ENCODE data around the gene ZNF423. TPM values are rescaled to one million over a fixed set of nuclear protein-coding genes. Genes with fewer than 3 reads are reported as not detected.

Gene ZNF423
- total and polyA plus RNA-seq, 9 of the 15 experiments (the other 6 are each of a cell fraction or from before 2014, with no cell fraction given) = not detected

DNA sequence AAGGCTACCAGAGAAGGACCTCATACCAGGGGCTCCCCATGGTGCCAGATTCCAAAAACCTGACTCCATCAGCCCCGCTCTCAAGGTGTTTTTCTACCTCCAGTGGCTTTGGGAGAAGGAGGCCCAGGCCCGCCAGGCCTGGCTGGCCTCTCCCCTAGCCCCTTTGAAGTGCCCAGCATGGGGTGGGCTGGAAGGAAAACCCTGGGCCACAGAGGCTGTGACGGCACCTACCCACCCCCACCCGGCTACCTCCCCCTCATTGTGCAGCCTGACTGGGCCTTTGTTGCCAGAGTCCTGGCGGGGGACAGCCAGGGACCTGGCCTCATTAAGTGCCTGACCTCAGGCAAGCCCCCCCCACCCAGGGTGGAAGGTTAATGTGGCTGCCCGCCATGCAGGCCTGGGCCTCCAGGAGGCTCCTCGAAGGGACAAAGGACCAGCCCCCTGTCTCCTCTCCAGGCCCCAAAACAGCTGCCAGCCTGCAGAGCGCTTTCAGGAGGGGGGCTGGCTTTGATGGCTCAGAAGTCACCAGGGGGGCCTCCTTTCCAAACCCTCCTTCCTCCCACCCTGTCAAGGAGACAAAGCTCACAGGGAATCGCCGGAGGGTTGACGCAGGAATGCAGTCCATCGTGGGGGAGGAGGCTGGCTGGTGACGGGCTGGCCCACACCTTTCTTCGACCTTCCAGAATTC, 159.4 kb downstream of the ZNF423 start (continued):
- TF ChIP-seq EWSR1 (IDR thresholded peaks at IDR 0.05; ENCODE audit: borderline replicate concordance, low read depth, partially characterized antibody) = no peak
- TF ChIP-seq ARID4B (CRISPR knock-in tag; IDR thresholded peaks at IDR 0.05) = no peak

- intact Hi-C loops (cut with micrococcal nuclease) = no loop called here
- POLR2A ChIA-PET = no interaction called here
- whole genome bisulfite sequencing (ENCODE audit: insufficient coverage, low coverage, missing lambda C conversion rate) = 3% methylated on average over 5 of the region's 5 CpGs
Observed at GRCh38 chr16:49695782-49696413, 160.0 kb downstream of the ZNF423 start.

More at GRCh38 chr16:49695782-49696413, 160.0 kb downstream of the ZNF423 start:
- ATAC-seq (no peak), DNase-seq (ENCODE audit: extremely low read depth in 1 of 4, low spot score in 3 of 4) (no peak), FAIRE-seq (no peak)
- Histone ChIP-seq H3K9ac (ENCODE audit: insufficient read depth in 1 of 2, low read depth in 2 of 2, low read length in 2 of 2) (no peak overlapping the region), H3K4me3 (no peak overlapping the region), H2AFZ (ENCODE audit: low read depth, low read length) (no peak overlapping the region), H3K9me3 (replicated peaks; ENCODE audit: control insufficient read depth, insufficient read depth, low read depth, low read length) (no peaks in the 10 kb centered on the region), H3K9me1 (ENCODE audit: control insufficient read depth, insufficient read depth, low read length) (no peaks in the 10 kb centered on the region), H3K36me3 (ENCODE audit: control insufficient read depth, insufficient read depth, low read length) (no peaks in the 10 kb centered on the region), H3K79me2 (ENCODE audit: control insufficient read depth, insufficient read depth, low read length) (no peaks in the 10 kb centered on the region), H3K4me2 (ENCODE audit: insufficient read depth, low read length) (no peak overlapping the region), H3K4me1 (replicated peaks in 1 of 2; ENCODE audit: control insufficient read depth in 2 of 2, insufficient read depth in 2 of 2, low read length in 2 of 2) (peaks cover 0 to 6% of the 10 kb centered on the region in 2 experiments; a peak in 2 of 5 replicates), H3K27ac (ENCODE audit: extremely low read depth, low read depth, low read length) (no peak overlapping the region), H4K20me1 (replicated peaks; ENCODE audit: control insufficient read depth, insufficient read depth, low read length) (peaks cover 7% of the 10 kb centered on the region), H3K27me3 (ENCODE audit: control insufficient read depth in 2 of 2, insufficient read depth in 2 of 2, low read length in 2 of 2) (peaks cover 29 to 53% of the 10 kb centered on the region in 2 experiments; a peak in 3 of 5 replicates)
- CTCF ChIA-PET (ENCODE audit: low intra/inter-chr PET ratio) = no interaction called here
- no TSS peak for BruUV-seq (replicated peaks)
- in situ Hi-C loops (cut with MboI) = no loop called here
- peak; percentile 69 for TF ChIP-seq RBM25 (IDR thresholded peaks at IDR 0.05; ENCODE audit: low read depth, low read length, severe bottlenecking)
- TF ChIP-seq ZNF764 (CRISPR knock-in tag; IDR thresholded peaks at IDR 0.05; ENCODE audit: low read depth) = no peak
